ENCODE measurements around the gene MTAP. TPM values are rescaled to one million over a fixed set of nuclear protein-coding genes. Genes with fewer than 3 reads are reported as not detected.

The MTAP gene
- total RNA-seq, 1 experiment from 2014 or later, result 34.0 TPM

GRCh38 chr9:21852754-21853153 lies 50.3 kb downstream of the MTAP start:
- no peak for DNase-seq (ENCODE audit: low read depth)

GRCh38 chr9:21853414-21853813 lies 51.0 kb downstream of the MTAP start:
- no peak for DNase-seq (ENCODE audit: low read depth)

DNA sequence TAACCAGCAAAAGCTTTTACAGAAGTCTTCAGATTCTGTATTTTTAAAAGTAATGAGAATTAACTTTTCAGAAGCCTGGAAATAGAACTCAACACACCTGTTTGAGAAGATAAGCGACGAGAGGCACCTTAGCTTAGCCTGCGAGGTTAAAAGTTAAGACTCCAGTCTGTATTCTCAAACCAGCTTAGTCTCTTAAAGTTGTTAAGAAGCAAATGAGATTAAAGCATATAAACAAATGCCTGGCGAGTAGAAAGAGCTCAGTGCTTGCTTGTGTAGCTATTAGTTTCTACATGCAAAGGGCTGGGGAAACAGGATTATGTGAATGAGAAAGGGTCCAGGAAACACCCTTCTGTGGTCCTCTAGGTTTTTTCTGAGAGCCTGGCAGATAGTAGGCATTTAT lies 51.7 kb downstream of the MTAP start:
- no peak for DNase-seq (ENCODE audit: low read depth)

GRCh38 chr9:21854594-21854993 lies 52.2 kb downstream of the MTAP start:
- DNase-seq (ENCODE audit: low read depth), result peak; percentile 59

- peak; percentile 71 for DNase-seq (ENCODE audit: low read depth)
Observed at GRCh38 chr9:21856301-21857094, 54.1 kb downstream of the MTAP start.

- no peak for DNase-seq (ENCODE audit: low read depth)
Observed at GRCh38 chr9:21862871-21863270, 60.4 kb downstream of the MTAP start.

DNA sequence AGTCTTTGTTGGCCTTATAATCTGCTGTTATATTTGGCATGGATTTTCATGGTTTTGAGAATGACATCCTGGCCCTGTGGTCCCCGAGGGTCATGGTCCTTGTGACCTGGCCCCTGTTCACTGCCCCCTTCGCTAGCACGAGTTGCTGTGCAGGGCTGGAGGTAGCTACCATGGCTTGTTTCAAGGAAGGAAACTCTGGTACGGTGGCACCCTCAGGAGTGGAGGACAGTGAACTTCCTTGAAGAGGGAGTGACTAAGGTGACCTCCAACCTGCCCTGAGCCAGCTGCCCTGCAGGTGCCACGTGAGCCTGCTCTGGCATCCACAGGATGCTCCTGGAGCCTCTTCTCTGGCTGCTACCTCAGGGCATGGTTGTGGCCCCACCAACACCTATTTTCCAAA lies 62.1 kb downstream of the MTAP start:
- DNase-seq (ENCODE audit: low read depth), result no peak

GRCh38 chr9:21866302-21866701 lies 63.9 kb downstream of the MTAP start:
- DNase-seq (ENCODE audit: low read depth), result no peak

- DNase-seq (ENCODE audit: low read depth), result no peak
Observed at GRCh38 chr9:21871256-21871975, 69.0 kb downstream of the MTAP start.

DNA sequence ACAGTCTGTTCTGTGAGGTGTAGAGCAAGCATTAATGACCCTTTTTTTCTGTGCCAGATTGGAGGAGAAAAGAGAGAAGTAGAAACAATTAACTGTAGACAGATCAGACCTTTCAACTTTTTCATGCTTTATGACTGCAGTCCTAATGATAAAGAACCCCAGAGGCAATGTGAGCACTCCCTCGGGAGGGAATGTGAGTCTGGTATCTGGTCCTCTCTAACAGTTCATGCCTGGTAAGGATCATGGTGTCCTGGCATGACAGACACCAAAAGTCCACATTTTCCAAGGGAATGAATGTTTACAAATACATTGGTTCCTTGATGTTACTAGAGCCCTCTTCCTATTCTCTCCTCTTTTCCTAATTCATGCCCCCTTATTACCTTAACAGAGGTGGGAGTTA lies 70.3 kb downstream of the MTAP start:
- DNase-seq (ENCODE audit: low read depth), result peak; percentile 9

- DNase-seq (ENCODE audit: low read depth), result peak; percentile 67
Observed at GRCh38 chr9:21873540-21874221, 71.2 kb downstream of the MTAP start.

DNA sequence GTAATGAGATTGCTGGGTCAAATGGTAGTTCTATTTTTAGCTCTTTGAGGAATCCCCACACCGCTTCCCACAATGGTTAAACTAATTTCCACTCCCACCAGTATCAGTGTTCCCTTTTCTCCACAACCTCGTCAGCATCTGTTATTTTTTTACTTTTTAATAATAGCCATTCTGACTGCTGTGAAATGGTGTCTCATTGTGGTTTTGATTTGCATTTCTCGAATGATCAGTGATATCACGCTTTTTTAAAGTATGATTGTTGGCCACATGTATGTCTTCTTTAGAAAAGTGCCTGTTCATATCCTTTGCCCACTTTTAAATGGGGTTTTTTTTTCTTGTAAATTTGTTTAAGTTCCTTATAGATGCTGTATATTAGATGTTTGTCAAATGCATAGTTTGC lies 73.5 kb downstream of the MTAP start:
- no peak for DNase-seq (ENCODE audit: low read depth)

DNA sequence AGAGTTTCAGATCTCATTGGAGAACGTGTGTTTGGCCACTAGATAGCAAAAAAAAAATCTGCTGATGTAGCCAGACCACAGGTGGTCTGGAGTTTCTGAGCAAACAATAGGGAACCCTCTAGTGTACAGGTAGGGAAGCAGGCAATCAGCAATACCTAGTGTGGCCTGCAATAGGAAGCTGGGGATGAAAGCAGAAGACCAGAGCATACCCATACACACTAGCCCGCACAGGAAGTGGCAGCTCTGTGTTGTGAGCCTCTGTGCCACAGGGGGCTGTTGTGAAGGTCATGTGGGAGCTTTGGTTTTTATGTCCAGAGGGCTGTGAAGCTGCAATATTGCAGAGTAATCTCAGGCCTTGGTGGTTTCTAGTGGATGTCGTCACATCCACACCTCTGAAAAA lies 81.2 kb downstream of the MTAP start:
- no peak for DNase-seq (ENCODE audit: low read depth)

DNA sequence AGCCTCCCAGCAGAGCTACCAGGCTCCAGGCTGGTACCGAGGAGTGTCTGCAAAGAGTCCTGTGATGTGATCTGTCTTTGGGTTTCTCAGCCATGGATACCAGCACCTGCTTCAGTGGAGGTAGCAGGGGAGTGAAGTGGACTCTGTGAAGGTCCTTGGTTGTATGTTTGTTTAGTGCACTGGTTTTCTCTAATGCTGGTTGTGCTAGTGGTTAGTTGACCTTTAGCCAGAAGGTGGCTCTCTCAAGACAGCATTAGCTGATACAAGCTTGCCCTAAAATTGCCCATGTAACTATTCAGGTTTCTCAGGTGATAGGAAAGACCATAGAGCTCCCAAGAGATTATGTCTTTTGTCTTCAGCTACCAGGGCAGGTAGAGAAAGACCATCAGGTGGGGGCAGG lies 87.2 kb downstream of the MTAP start:
- DNase-seq (ENCODE audit: low read depth), result no peak

DNA sequence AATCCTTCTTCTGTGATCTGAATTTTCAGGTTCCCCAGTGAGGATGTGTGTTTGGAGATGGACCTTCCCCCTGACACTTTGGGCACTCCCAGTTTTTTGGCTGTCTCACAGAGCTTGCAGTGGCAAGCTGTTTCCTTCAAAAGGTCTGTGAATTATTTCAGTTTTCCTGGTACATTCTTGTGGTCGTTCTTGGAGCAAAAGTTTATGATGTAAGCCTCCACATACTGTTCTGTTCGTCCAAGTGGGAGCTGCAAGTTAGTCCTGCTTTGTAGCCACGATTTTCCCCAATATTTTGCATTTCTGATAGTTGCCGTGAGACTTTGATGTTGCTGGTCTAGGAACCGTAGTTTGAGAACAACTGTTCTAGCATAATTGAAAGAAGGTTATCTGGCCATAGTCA lies 88.3 kb downstream of the MTAP start:
- DNase-seq (ENCODE audit: low read depth), result no peak

- no peak for DNase-seq (ENCODE audit: low read depth)
Observed at GRCh38 chr9:21901546-21901945, 99.1 kb downstream of the MTAP start.

GRCh38 chr9:21902136-21902535 lies 99.7 kb downstream of the MTAP start:
- DNase-seq (ENCODE audit: low read depth), result peak; percentile 33

DNA sequence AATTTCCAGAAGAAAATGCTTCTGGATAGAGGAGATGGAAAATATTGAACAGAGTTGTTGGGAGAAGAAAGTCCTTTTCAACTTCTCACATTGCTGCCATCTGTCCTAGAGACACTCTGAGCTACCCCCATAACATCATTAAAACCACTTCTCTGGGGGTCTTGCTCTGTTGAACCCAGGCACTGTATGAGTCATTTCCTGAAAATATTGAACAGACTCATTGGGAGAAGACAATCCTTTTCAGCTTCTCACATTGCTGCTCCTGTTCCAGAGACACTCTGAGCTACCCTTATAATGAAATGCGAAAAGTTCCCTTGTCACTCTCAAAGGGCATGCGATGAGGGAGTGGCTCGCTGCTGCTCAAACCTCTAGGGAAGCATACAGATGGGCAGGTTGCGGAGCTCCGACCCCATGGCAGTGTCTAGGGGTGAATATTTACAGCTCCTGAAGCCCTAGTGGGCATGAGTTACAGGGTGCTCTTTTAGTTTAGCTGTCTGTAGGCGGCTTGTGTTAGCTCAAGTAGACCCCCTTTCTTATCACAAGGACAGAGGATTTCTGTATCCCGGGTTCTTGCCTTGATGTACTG lies 101.0 kb downstream of the MTAP start:
- DNase-seq (ENCODE audit: low read depth), result no peak

DNA sequence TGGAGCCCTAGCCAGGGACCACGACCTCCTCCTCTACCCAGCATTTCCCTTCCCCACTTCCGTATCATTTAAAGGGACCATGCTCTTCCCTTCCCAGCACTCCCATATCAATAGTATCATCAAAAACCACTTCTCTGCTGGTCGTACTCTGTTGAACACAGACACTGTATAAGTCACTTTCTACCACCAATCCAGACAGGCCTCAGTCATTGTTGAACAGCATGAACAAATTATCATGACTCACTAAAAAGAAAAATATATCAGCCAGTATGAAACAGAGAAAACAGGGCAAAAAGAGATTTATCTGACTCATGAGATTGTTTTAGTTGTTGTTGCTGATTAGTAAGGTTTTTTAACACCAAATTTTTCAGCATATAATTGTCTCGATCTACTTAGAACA lies 101.9 kb downstream of the MTAP start:
- peak; percentile 16 for DNase-seq (ENCODE audit: low read depth)

- DNase-seq (ENCODE audit: low read depth), result no peak
Observed at GRCh38 chr9:21904776-21905175, 102.3 kb downstream of the MTAP start.

DNA sequence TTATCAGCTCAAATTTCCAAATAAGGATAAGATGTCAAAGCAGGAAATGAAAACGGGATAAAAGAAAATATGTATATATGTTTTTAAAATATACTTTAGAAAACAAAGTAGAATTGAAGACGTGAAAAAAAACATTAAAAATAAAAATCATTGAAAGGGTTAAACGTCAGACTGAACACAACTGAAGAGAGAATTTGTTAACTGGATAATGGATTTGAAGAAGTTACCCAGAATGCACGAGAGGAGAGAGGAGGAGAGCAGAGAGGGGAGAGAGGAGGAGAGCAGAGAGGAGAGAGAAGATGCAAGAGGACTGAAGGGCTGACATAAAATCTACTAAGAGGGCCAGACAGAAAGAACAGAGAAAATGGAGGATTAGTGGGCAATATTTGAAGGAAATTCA lies 103.8 kb downstream of the MTAP start:
- no peak for DNase-seq (ENCODE audit: low read depth)

DNA sequence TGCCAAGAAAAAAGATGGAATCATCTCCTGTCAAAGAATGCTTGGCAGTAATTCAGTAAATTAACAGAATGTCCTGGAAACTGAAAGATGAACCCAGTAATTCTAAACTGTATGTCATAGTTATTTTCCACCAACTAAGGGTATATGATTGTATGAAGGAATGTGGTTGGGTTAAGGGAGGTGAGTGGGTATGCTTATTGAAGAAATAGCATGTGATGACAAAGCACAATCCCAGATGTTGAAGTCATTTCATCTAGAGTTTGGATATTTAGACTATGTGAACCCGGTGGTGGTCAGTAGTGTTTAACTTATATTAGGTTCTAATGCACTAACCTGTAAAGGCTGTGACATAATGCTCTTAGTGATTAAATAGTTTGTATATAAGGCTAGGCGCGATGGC lies 104.4 kb downstream of the MTAP start:
- peak; percentile 9 for DNase-seq (ENCODE audit: low read depth)

All from RPMI7951 (cell line).